Naive B cell (primary cell): ENCODE measurements around the gene OLFM1. TPM values are rescaled to one million over a fixed set of nuclear protein-coding genes. Genes with fewer than 3 reads are reported as not detected.

ENCODE experiments used
- ATAC-seq, 2 donors: fragments of 150-1000 bp; cut with Tn5 transposase; 2 replicates each; pipeline ENCODE4 v1.10.0; 2021; ENCODE audit warnings: low read depth in 2 of 2, mild to moderate bottlenecking in 2 of 2, moderate library complexity in 2 of 2
- DNase-seq: peaks from one replicate; pipeline ENCODE4 v3.0.0; 2022
- H3K27ac Mint-ChIP-seq, 6 donors: one replicate each; pipeline ENCODE4 v1.8.0; 2020 to 2022; ENCODE audit warnings: mild to moderate bottlenecking in 6 of 6, mixed read lengths in 6 of 6, moderate library complexity in 5 of 6, inconsistent platforms in 2 of 6
- H3K27me3 Mint-ChIP-seq, 3 donors: one replicate each; pipeline ENCODE4 v1.8.0; 2021 to 2022; ENCODE audit warnings: mixed read lengths in 3 of 3, mild to moderate bottlenecking in 1 of 3
- H3K36me3 Mint-ChIP-seq, 2 donors: one replicate each; pipeline ENCODE4 v1.8.0; 2020 to 2022; ENCODE audit warnings: mixed read lengths in 2 of 2, inconsistent platforms in 1 of 2, mild to moderate bottlenecking in 1 of 2
- H3K4me1 Mint-ChIP-seq, 3 donors: one replicate each; pipeline ENCODE4 v1.8.0; 2020 to 2022; ENCODE audit warnings: mixed read lengths in 3 of 3, inconsistent platforms in 1 of 3, mild to moderate bottlenecking in 1 of 3, moderate library complexity in 1 of 3
- H3K4me3 Mint-ChIP-seq, 8 donors: one replicate each; pipeline ENCODE4 v1.8.0; 2020 to 2022; ENCODE audit warnings: mild to moderate bottlenecking in 8 of 8, mixed read lengths in 8 of 8, moderate library complexity in 8 of 8, inconsistent platforms in 2 of 8
- H3K9me3 Mint-ChIP-seq, 7 donors: one replicate each; pipeline ENCODE4 v1.8.0; 2020 to 2022; ENCODE audit warnings: mixed read lengths in 7 of 7, mild to moderate bottlenecking in 5 of 7, inconsistent platforms in 2 of 7, moderate library complexity in 1 of 7
- polyA plus RNA-seq, 6 donors: library from polyadenylated mRNA; unstranded; fragments of 300-500 nt; fragmentation: Illumina TruSeq; gene quantifications; one replicate each; pipeline ENCODE4 v1.2.3, GENCODE V29; 2021; ENCODE audit warnings: low read depth in 6 of 6

The OLFM1 gene
- polyA plus RNA-seq, 6 donors from 2014 or later, result not detected

- H3K4me1 Mint-ChIP-seq, result peaks cover 0 to 17% (median 0%) of the 10 kb centered on the region in 3 donors
- H3K27me3 Mint-ChIP-seq, result peaks cover 5 to 32% (median 22%) of the 10 kb centered on the region in 3 donors
- no peaks in the 10 kb centered on the region for H3K36me3 Mint-ChIP-seq
- DNase-seq (no peak), ATAC-seq (no peak)
- H3K4me3 Mint-ChIP-seq, result no peak overlapping the region
- H3K27ac Mint-ChIP-seq, result no peak overlapping the region
- H3K9me3 Mint-ChIP-seq, result peaks cover 4 to 19% (median 6%) of the 10 kb centered on the region in 7 donors
Measured at GRCh38 chr9:135132008-135132407, 44.5 kb downstream of the OLFM1 start.

- H3K9me3 Mint-ChIP-seq, result peaks cover 5 to 19% (median 10%) of the 10 kb centered on the region in 7 donors
- ATAC-seq (no peak), DNase-seq (no peak)
- peaks cover 5 to 24% (median 23%) of the 10 kb centered on the region in 3 donors for H3K27me3 Mint-ChIP-seq
- no peak overlapping the region for H3K27ac Mint-ChIP-seq
- no peak overlapping the region for H3K4me3 Mint-ChIP-seq
- H3K4me1 Mint-ChIP-seq, result peaks cover 0 to 8% (median 0%) of the 10 kb centered on the region in 3 donors
- H3K36me3 Mint-ChIP-seq, result no peaks in the 10 kb centered on the region
Measured at GRCh38 chr9:135134268-135135022, 47.0 kb downstream of the OLFM1 start.

GRCh38 chr9:135135171-135135928 lies 47.9 kb downstream of the OLFM1 start:
- no peak overlapping the region for H3K4me3 Mint-ChIP-seq
- ATAC-seq, result no peak
- peaks cover 0 to 15% (median 7%) of the 10 kb centered on the region in 7 donors for H3K9me3 Mint-ChIP-seq
- H3K27ac Mint-ChIP-seq, result no peak overlapping the region
- H3K36me3 Mint-ChIP-seq, result no peaks in the 10 kb centered on the region
- peaks cover 0 to 5% (median 0%) of the 10 kb centered on the region in 3 donors for H3K4me1 Mint-ChIP-seq
- H3K27me3 Mint-ChIP-seq, result peaks cover 5 to 24% (median 23%) of the 10 kb centered on the region in 3 donors
- DNase-seq, result no peak

- no peak for DNase-seq
- H3K9me3 Mint-ChIP-seq, result peaks cover 0 to 15% (median 6%) of the 10 kb centered on the region in 7 donors
- no peak overlapping the region for H3K4me3 Mint-ChIP-seq
- H3K36me3 Mint-ChIP-seq, result no peaks in the 10 kb centered on the region
- peaks cover 0 to 3% (median 0%) of the 10 kb centered on the region in 3 donors for H3K4me1 Mint-ChIP-seq
- no peak for ATAC-seq
- H3K27ac Mint-ChIP-seq, result no peak overlapping the region
- peaks cover 5 to 24% (median 23%) of the 10 kb centered on the region in 3 donors for H3K27me3 Mint-ChIP-seq
Measured at GRCh38 chr9:135135929-135136315, 48.5 kb downstream of the OLFM1 start.

- DNase-seq, result no peak
- peaks cover 0 to 15% (median 5%) of the 10 kb centered on the region in 7 donors for H3K9me3 Mint-ChIP-seq
Measured at GRCh38 chr9:135136481-135136880, 49.0 kb downstream of the OLFM1 start.

GRCh38 chr9:135136991-135137832 lies 49.7 kb downstream of the OLFM1 start:
- Mint-ChIP-seq H3K27ac (peak overlapping the region in 1 of 6 donors; percentile 30), H3K27me3 (peaks cover 5 to 23% (median 22%) of the 10 kb centered on the region in 3 donors), H3K36me3 (no peaks in the 10 kb centered on the region), H3K4me1 (no peaks in the 10 kb centered on the region), H3K4me3 (no peak overlapping the region), H3K9me3 (peaks cover 0 to 15% (median 5%) of the 10 kb centered on the region in 7 donors)
- ATAC-seq (no peak), DNase-seq (no peak)

More at GRCh38 chr9:135136481-135136880, 49.0 kb downstream of the OLFM1 start:
- Mint-ChIP-seq H3K4me3 (no peak overlapping the region), H3K4me1 (no peaks in the 10 kb centered on the region), H3K27me3 (peaks cover 5 to 24% (median 23%) of the 10 kb centered on the region in 3 donors), H3K27ac (no peak overlapping the region), H3K36me3 (no peaks in the 10 kb centered on the region)
- ATAC-seq, result no peak

- no peak overlapping the region for H3K27ac Mint-ChIP-seq
- no peak for ATAC-seq
- no peak for DNase-seq
Measured at GRCh38 chr9:135138078-135138855, 50.8 kb downstream of the OLFM1 start.

GRCh38 chr9:135139366-135139959 lies 52.0 kb downstream of the OLFM1 start:
- H3K4me1 Mint-ChIP-seq, result no peaks in the 10 kb centered on the region
- no peaks in the 10 kb centered on the region for H3K36me3 Mint-ChIP-seq
- DNase-seq (no peak), ATAC-seq (no peak)
- peaks cover 0 to 15% (median 5%) of the 10 kb centered on the region in 7 donors for H3K9me3 Mint-ChIP-seq
- H3K27me3 Mint-ChIP-seq, result peaks cover 5 to 16% (median 8%) of the 10 kb centered on the region in 3 donors
- no peak overlapping the region for H3K4me3 Mint-ChIP-seq
- no peak overlapping the region for H3K27ac Mint-ChIP-seq

More at GRCh38 chr9:135138078-135138855, 50.8 kb downstream of the OLFM1 start:
- Mint-ChIP-seq H3K36me3 (no peaks in the 10 kb centered on the region), H3K4me3 (peak overlapping the region in 1 of 8 donors; percentile 22), H3K4me1 (no peaks in the 10 kb centered on the region), H3K27me3 (peaks cover 5 to 12% (median 12%) of the 10 kb centered on the region in 3 donors), H3K9me3 (peaks cover 0 to 15% (median 5%) of the 10 kb centered on the region in 7 donors)

- Mint-ChIP-seq H3K9me3 (peaks cover 0 to 17% (median 4%) of the 10 kb centered on the region in 7 donors), H3K4me1 (no peaks in the 10 kb centered on the region), H3K27ac (no peak overlapping the region), H3K4me3 (no peak overlapping the region), H3K27me3 (peaks cover 9 to 29% (median 20%) of the 10 kb centered on the region in 3 donors), H3K36me3 (peaks cover 0 to 10% of the 10 kb centered on the region in 2 donors)
- no peak for ATAC-seq
- DNase-seq, result no peak
Measured at GRCh38 chr9:135141183-135141774, 53.8 kb downstream of the OLFM1 start.

- DNase-seq (no peak), ATAC-seq (no peak)
- Mint-ChIP-seq H3K4me1 (no peaks in the 10 kb centered on the region), H3K27me3 (peaks cover 4 to 29% (median 20%) of the 10 kb centered on the region in 3 donors), H3K36me3 (peaks cover 0 to 20% of the 10 kb centered on the region in 2 donors), H3K27ac (no peak overlapping the region), H3K9me3 (peaks cover 0 to 10% (median 5%) of the 10 kb centered on the region in 7 donors), H3K4me3 (no peak overlapping the region)
Measured at GRCh38 chr9:135144581-135145170, 57.2 kb downstream of the OLFM1 start.

- peaks cover 0 to 20% of the 10 kb centered on the region in 2 donors for H3K36me3 Mint-ChIP-seq
- H3K27ac Mint-ChIP-seq, result no peak overlapping the region
- H3K27me3 Mint-ChIP-seq, result peaks cover 4 to 29% (median 20%) of the 10 kb centered on the region in 3 donors
- H3K9me3 Mint-ChIP-seq, result peaks cover 2 to 10% (median 8%) of the 10 kb centered on the region in 7 donors
- no peaks in the 10 kb centered on the region for H3K4me1 Mint-ChIP-seq
- ATAC-seq, result no peak
- H3K4me3 Mint-ChIP-seq, result no peak overlapping the region
- no peak for DNase-seq
Measured at GRCh38 chr9:135145312-135145711, 57.8 kb downstream of the OLFM1 start.
